IMR-90 (cell line): ENCODE results near the gene RAB11FIP4. TPM values are rescaled to one million over a fixed set of nuclear protein-coding genes. Genes with fewer than 3 reads are reported as not detected.
A peak's percentile ranks its signal among the peaks of the same experiment; 100 is the strongest.

ENCODE experiments used
- ATAC-seq: fragments of 200-7000 bp; cut with Tn5 transposase; 2 replicates; pipeline ENCODE4 v1.9.1; 2020; ENCODE audit warnings: low read depth, mild to moderate bottlenecking, moderate library complexity
- BruUV-seq: library from RNA; stranded (reverse); fragments of 400-500 nt; replicated peaks from 2 replicates; lab custom pipeline; 2021; lab: Mats Ljungman, UMichigan
- CTCF ChIA-PET: fragments of 300-600 bp; formaldehyde crosslinking; extraction: SDS; loops from one replicate; lab custom pipeline; 2021; ENCODE audit warnings: antibody characterized with exemption; lab: Yijun Ruan, JAX
- POLR2A ChIA-PET: fragments of 300-600 bp; sonication (Branson Sonifier 250); formaldehyde crosslinking; loops from one replicate; lab custom pipeline; 2022; ENCODE audit warnings: antibody characterized with exemption; ENCODE audit not compliant: unreplicated experiment; lab: Charles Lee
- DNase-seq: peaks from one replicate; pipeline ENCODE4 v3.0.0; 2013
- H2AFZ ChIP-seq: replicated peaks from 2 replicates; pipeline ENCODE3; 2013; ENCODE audit warnings: low read length, mild to moderate bottlenecking; ENCODE audit not compliant: poor library complexity
- H2AK5ac ChIP-seq: 2 replicates; pipeline ENCODE4 v1.6.1; 2013; ENCODE audit warnings: low read depth, low read length, inconsistent platforms
- H2AK9ac ChIP-seq: replicated peaks from 2 replicates; pipeline ENCODE3; 2013; ENCODE audit warnings: mild to moderate bottlenecking, low read depth, low read length, moderate library complexity; ENCODE audit not compliant: poor library complexity
- H2BK120ac ChIP-seq: 2 replicates; pipeline ENCODE4 v1.6.1; 2013; ENCODE audit warnings: low read depth, low read length, inconsistent platforms
- H2BK15ac ChIP-seq: 3 replicates; pipeline ENCODE4 v1.6.1; 2013; ENCODE audit warnings: low read depth, low read length, inconsistent platforms
- H2BK20ac ChIP-seq: 2 replicates; pipeline ENCODE4 v1.6.1; 2013; ENCODE audit warnings: low read depth, mild to moderate bottlenecking, inconsistent platforms, low read length, moderate library complexity
- H2BK5ac ChIP-seq: 2 replicates; pipeline ENCODE4 v1.6.1; 2013; ENCODE audit warnings: mild to moderate bottlenecking, low read depth, low read length, inconsistent platforms; ENCODE audit not compliant: poor library complexity, severe bottlenecking
- H3K14ac ChIP-seq: replicated peaks from 2 replicates; pipeline ENCODE4 v1.6.1; 2013; ENCODE audit warnings: low read depth, low read length, inconsistent platforms
- H3K18ac ChIP-seq: 2 replicates; pipeline ENCODE4 v1.6.1; 2013; ENCODE audit warnings: low read depth, low read length, control low read depth
- H3K23ac ChIP-seq: 2 replicates; pipeline ENCODE4 v1.6.1; 2013; ENCODE audit warnings: low read depth, low read length, inconsistent platforms
- H3K27ac ChIP-seq: 2 replicates; pipeline ENCODE4 v1.5.1; 2013; ENCODE audit warnings: mild to moderate bottlenecking, control low read depth, low read length; ENCODE audit not compliant: insufficient read depth
- H3K27me3 ChIP-seq: 2 replicates; pipeline ENCODE4 v1.6.1; 2013; ENCODE audit warnings: low read length; ENCODE audit not compliant: control insufficient read depth, insufficient read depth
- H3K36me3 ChIP-seq: 2 replicates; pipeline ENCODE4 v1.6.1; 2013; ENCODE audit warnings: low read length, mixed read lengths; ENCODE audit not compliant: control insufficient read depth, insufficient read depth
- H3K4ac ChIP-seq: 2 replicates; pipeline ENCODE4 v1.6.1; 2013; ENCODE audit warnings: low read depth, low read length, inconsistent platforms
- H3K4me1 ChIP-seq: 2 replicates; pipeline ENCODE4 v1.6.1; 2013; ENCODE audit warnings: low read length, mixed read lengths; ENCODE audit not compliant: control insufficient read depth, insufficient read depth
- H3K4me2 ChIP-seq: 2 replicates; pipeline ENCODE4 v1.6.1; 2013; ENCODE audit warnings: low read depth, mild to moderate bottlenecking, control low read depth, low read length, moderate library complexity
- H3K4me3 ChIP-seq: 2 replicates; pipeline ENCODE4 v1.5.1; 2013; ENCODE audit warnings: low read depth, mild to moderate bottlenecking, control low read depth, low read length, moderate library complexity; ENCODE audit not compliant: insufficient read depth
- H3K56ac ChIP-seq: 2 replicates; pipeline ENCODE4 v1.6.1; 2013; ENCODE audit warnings: low read length, inconsistent platforms; ENCODE audit not compliant: insufficient read depth; ENCODE audit errors: extremely low read depth
- H3K79me1 ChIP-seq, 2 experiments: 2 replicates each; pipeline ENCODE4 v1.6.1; 2013; ENCODE audit warnings: low read length in 2 of 2, inconsistent platforms in 1 of 2, low read depth in 1 of 2
- H3K9ac ChIP-seq: 2 replicates; pipeline ENCODE4 v1.6.1; 2013; ENCODE audit warnings: low read depth, low read length, control low read depth
- H3K9me1 ChIP-seq: 2 replicates; pipeline ENCODE4 v1.6.1; 2013; ENCODE audit warnings: low read length, inconsistent platforms; ENCODE audit not compliant: insufficient read depth
- H3K9me3 ChIP-seq: 2 replicates; pipeline ENCODE4 v1.6.1; 2013; ENCODE audit warnings: low read length; ENCODE audit not compliant: control insufficient read depth, insufficient read depth
- H4K20me1 ChIP-seq: 2 replicates; pipeline ENCODE4 v1.6.1; 2013; ENCODE audit warnings: low read length, inconsistent platforms; ENCODE audit not compliant: insufficient read depth
- H4K5ac ChIP-seq: 2 replicates; pipeline ENCODE4 v1.6.1; 2013; ENCODE audit warnings: mild to moderate bottlenecking, low read depth, low read length, control low read depth
- H4K8ac ChIP-seq, 2 experiments: 2 replicates each; pipeline ENCODE4 v1.6.1; 2013; ENCODE audit warnings: low read depth in 2 of 2, low read length in 2 of 2, control low read depth in 1 of 2, inconsistent platforms in 1 of 2
- H4K91ac ChIP-seq: 2 replicates; pipeline ENCODE4 v1.6.1; 2013; ENCODE audit warnings: low read depth, low read length, inconsistent platforms; ENCODE audit not compliant: insufficient read depth
- CEBPB ChIP-seq: IDR thresholded peaks from 2 replicates; pipeline ENCODE4 v1.6.1; 2012; ENCODE audit warnings: low read depth, low read length, improper control_type of control experiment
- MAZ ChIP-seq: IDR thresholded peaks from 2 replicates; pipeline ENCODE4 v1.6.1; 2012; ENCODE audit warnings: low read depth, mild to moderate bottlenecking, low read length, improper control_type of control experiment, moderate library complexity, borderline replicate concordance
- NFE2L2 ChIP-seq: fragments of 150-350 bp; IDR thresholded peaks from 2 replicates; pipeline ENCODE4 v1.6.1; 2016; ENCODE audit warnings: low read depth, mild to moderate bottlenecking, low read length
- RAD21 ChIP-seq: IDR thresholded peaks from 2 replicates; pipeline ENCODE4 v1.6.1; 2012; ENCODE audit warnings: low read length, improper control_type of control experiment
- SMC3 ChIP-seq: fragments of 150-350 bp; IDR thresholded peaks from 2 replicates; pipeline ENCODE4 v1.6.1; 2016; ENCODE audit warnings: low read depth, mild to moderate bottlenecking, antibody characterized with exemption, low read length, moderate library complexity
- WGBS, 2 experiments: methylation state at CpG; one replicate each; pipeline versions ENCODE4 v1.1.5 to v1.1.7; 2013; ENCODE audit warnings: missing lambda C conversion rate in 2 of 2; ENCODE audit not compliant: insufficient read length in 1 of 2; ENCODE audit errors: extremely low coverage in 2 of 2; 5-methylcytosine and 5-hydroxymethylcytosine counted together
- dilution Hi-C: fragments of 300-500 bp; cut with HindIII; formaldehyde crosslinking; loops from one replicate; pipeline ENCODE4 v1.14.3; 2018; ENCODE audit warnings: low sequenced_read_pairs; ENCODE audit not compliant: unreplicated experiment
- in situ Hi-C: fragments of 300-500 bp; cut with MboI; formaldehyde crosslinking; loops from 3 replicates; pipeline ENCODE4 v1.14.3; 2019; ENCODE audit warnings: low sequenced_read_pairs, inconsistent platforms, mixed read lengths
- intact Hi-C: fragments of 100-400 bp; cut with micrococcal nuclease; formaldehyde crosslinking; loops from 2 replicates; pipeline ENCODE4 v1.10.0; 2022
- polyA plus RNA-seq, 3 experiments: library from polyadenylated mRNA; depleted of rRNA; stranded (reverse); fragments of >200 nt; gene quantifications; 2 replicates each; pipeline ENCODE4 v1.2.3, GENCODE V29; 2012; ENCODE audit warnings: low replicate concordance in 1 of 3
- total RNA-seq: library from RNA; depleted of rRNA; stranded (reverse); fragments of >200 nt; gene quantifications from 2 replicates; pipeline ENCODE4 v1.2.3, GENCODE V29; 2012
- TF ChIP-seq, protein P1 (sequence below): conservative IDR thresholded peaks from 2 replicates; pipeline ENCODE4 v1.5.1; 2012; ENCODE audit warnings: mild to moderate bottlenecking, low read depth, low read length, improper control_type of control experiment

The RAB11FIP4 gene
- total and polyA plus RNA-seq, 2 of the 4 experiments (the other 2 are of a cell fraction), result 0.68 to 1.1 TPM

GRCh38 chr17:31509805-31510177 is 118.3 kb downstream of the RAB11FIP4 start (continued):
- TF ChIP-seq SMC3, result no peak
- no peak for TF ChIP-seq NFE2L2

DNA sequence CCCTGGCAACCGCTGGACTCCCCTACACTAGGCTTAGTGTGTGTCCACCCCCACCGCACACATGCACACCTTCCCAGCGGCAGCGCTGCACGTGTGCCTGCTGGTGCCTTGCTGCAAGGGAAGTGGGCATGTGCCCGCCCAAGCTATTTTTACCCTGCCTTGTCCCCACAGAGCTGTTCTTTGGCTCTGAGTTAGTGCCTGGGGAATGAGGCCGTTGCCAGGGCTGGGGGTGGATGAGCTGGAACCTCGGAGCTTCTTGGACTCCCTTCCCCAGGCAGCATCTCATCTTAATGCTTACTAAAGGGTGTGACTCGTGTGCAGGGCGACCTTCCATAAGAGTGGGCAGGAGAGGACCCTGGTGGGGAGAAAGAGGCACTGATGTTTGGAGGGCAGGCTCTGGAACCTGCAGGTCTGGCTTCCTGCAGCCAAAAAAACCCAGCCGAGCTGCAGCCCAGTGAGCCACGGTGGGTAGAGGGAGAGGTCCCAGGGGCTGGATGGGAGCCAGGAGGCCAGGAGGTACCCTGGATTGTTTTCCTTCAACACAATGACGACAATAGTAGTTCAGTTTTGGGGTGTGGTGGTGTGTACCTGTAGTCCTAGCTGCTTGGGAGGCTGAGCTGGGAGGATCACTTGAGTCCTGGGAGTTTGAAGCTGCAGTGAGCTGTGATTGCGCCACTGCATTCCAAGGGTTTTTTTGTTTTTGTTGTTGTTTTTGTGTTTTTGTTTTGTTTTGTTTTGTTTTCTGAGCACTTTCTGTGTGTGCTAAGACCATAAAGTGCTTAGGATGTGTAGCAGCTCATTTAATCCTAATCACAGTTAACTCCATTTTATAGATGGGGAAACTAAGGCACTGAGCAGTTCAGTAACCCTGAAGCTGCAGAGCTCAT is 119.1 kb downstream of the RAB11FIP4 start:
- Histone ChIP-seq H2BK120ac (no peak overlapping the region), H4K8ac (no peak overlapping the region), H3K18ac (no peak overlapping the region), H4K5ac (no peak overlapping the region), H2BK20ac (no peak overlapping the region), H3K4me2 (no peak overlapping the region), H3K9me1 (no peaks in the 10 kb centered on the region; the same call in 1 of the 2 replicates), H2AK9ac (peak overlapping the region; percentile 33), H3K23ac (no peak overlapping the region), H3K56ac (no peak overlapping the region), H3K14ac (no peak overlapping the region), H3K79me1 (no peaks in the 10 kb centered on the region), H2BK5ac (no peak overlapping the region), H4K20me1 (no peaks in the 10 kb centered on the region), H2BK15ac (no peak overlapping the region), H2AFZ (peak overlapping the region; percentile 19), H4K91ac (no peak overlapping the region), H3K36me3 (no peaks in the 10 kb centered on the region), H3K27me3 (peaks cover 19% of the 10 kb centered on the region; the same call in 1 of the 2 replicates), H3K4me3 (no peak overlapping the region), H3K27ac (no peak overlapping the region), H3K9ac (no peak overlapping the region), H3K9me3 (no peaks in the 10 kb centered on the region), H3K4ac (no peak overlapping the region), H3K4me1 (peaks cover 4% of the 10 kb centered on the region; the same call in 1 of the 2 replicates), H2AK5ac (no peak overlapping the region)
- DNase-seq (peak; percentile 58), ATAC-seq (peak; percentile 51)
- POLR2A ChIA-PET, result no interaction called here
- intact Hi-C loops (no loop called here), in situ Hi-C loops (no loop called here), dilution Hi-C loops (no loop called here)
- CTCF ChIA-PET, result interaction anchor here (0.6 kb wide), 1 partner anchor 304 kb away, joined by 4 read pairs; no protein-coding TSS in a partner anchor
- no TSS peak for BruUV-seq
- TF ChIP-seq, protein P1, sequence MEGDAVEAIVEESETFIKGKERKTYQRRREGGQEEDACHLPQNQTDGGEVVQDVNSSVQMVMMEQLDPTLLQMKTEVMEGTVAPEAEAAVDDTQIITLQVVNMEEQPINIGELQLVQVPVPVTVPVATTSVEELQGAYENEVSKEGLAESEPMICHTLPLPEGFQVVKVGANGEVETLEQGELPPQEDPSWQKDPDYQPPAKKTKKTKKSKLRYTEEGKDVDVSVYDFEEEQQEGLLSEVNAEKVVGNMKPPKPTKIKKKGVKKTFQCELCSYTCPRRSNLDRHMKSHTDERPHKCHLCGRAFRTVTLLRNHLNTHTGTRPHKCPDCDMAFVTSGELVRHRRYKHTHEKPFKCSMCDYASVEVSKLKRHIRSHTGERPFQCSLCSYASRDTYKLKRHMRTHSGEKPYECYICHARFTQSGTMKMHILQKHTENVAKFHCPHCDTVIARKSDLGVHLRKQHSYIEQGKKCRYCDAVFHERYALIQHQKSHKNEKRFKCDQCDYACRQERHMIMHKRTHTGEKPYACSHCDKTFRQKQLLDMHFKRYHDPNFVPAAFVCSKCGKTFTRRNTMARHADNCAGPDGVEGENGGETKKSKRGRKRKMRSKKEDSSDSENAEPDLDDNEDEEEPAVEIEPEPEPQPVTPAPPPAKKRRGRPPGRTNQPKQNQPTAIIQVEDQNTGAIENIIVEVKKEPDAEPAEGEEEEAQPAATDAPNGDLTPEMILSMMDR, result 0 out of 2 replicates have a peak, but pooled peaks have one; percentile 9
- TF ChIP-seq NFE2L2 (no peak), CEBPB (peak; percentile 59; the same call in 1 of the 2 replicates), RAD21 (peak; percentile 20; the same call in 1 of the 2 replicates), SMC3 (peak; percentile 16; the same call in 1 of the 2 replicates), MAZ (no peak)
- 97% methylated on average over 4 of the region's 14 CpGs; no CpG with 5 or more reads in 1 of the 2 experiments for WGBS, 2 experiments
